HEK293 (cell line): ENCODE measurements around the gene RAB20.

Experiments
- CTCF ChIA-PET: fragments of 350-600 bp; formaldehyde crosslinking; extraction: SDS; loops from one replicate; lab custom pipeline; 2021; ENCODE audit warnings: antibody characterized with exemption; lab: Yijun Ruan, JAX
- POLR2A ChIA-PET: fragments of 300-600 bp; formaldehyde crosslinking; extraction: SDS; loops from one replicate; lab custom pipeline; 2020; ENCODE audit warnings: antibody characterized with exemption, inconsistent platforms; lab: Yijun Ruan, JAX
- H3K27ac ChIP-seq: fragments of 200-500 bp; sonication (Bioruptor generic); 2 replicates; pipeline ENCODE4 v1.5.1; 2014; ENCODE audit warnings: low read depth, low read length, control low read depth, inconsistent platforms; ENCODE audit errors: extremely low read depth
- H3K36me3 ChIP-seq, 2 experiments: fragments of 200-500 bp in 1 of 2; sonication (Bioruptor generic) in 1 of 2; 1 replicate in 1 of 2; 2 replicates in 1 of 2; pipeline ENCODE4 v1.5.1; 2014 to 2017; ENCODE audit warnings: inconsistent platforms in 2 of 2, low read length in 2 of 2; ENCODE audit not compliant: control insufficient read depth in 2 of 2, insufficient read depth in 1 of 2
- H3K4me1 ChIP-seq: fragments of 200-500 bp; sonication (Bioruptor generic); 2 replicates; pipeline ENCODE4 v1.5.1; 2014; ENCODE audit warnings: mild to moderate bottlenecking, low read length, inconsistent platforms; ENCODE audit not compliant: control insufficient read depth, insufficient read depth
- H3K4me3 ChIP-seq: 2 replicates; pipeline ENCODE4 v1.5.1; 2011; ENCODE audit warnings: low read depth, mild to moderate bottlenecking, control low read depth, low read length, moderate library complexity
- H3K9me3 ChIP-seq: fragments of 200-500 bp; sonication (Bioruptor generic); 2 replicates; pipeline ENCODE4 v1.5.1; 2014; ENCODE audit warnings: low read depth, low read length, inconsistent platforms; ENCODE audit not compliant: control insufficient read depth, insufficient read depth
- BCL11B ChIP-seq: fragments of 450-650 bp; formaldehyde crosslinking; IDR thresholded peaks from 2 replicates; pipeline ENCODE4 v1.5.1; 2016; ENCODE audit warnings: low read depth, missing biosample characterization, missing genetic modification characterization
- GLI2 ChIP-seq: fragments of 450-650 bp; formaldehyde crosslinking; IDR thresholded peaks from 2 replicates; pipeline ENCODE4; 2017; ENCODE audit warnings: missing biosample characterization, missing genetic modification characterization, low read depth, borderline replicate concordance
- KLF16 ChIP-seq: fragments of 450-650 bp; formaldehyde crosslinking; IDR thresholded peaks from 2 replicates; pipeline ENCODE4 v1.5.1; 2017; ENCODE audit warnings: missing biosample characterization, missing genetic modification characterization
- KLF7 ChIP-seq: fragments of 450-650 bp; formaldehyde crosslinking; IDR thresholded peaks from 2 replicates; pipeline ENCODE4 v1.5.1; 2016; ENCODE audit warnings: missing biosample characterization, missing genetic modification characterization, borderline replicate concordance
- MEIS1 ChIP-seq: sonication (generic); formaldehyde crosslinking; IDR thresholded peaks from 2 replicates; pipeline ENCODE4 v1.8.1; 2022; ENCODE audit warnings: missing genetic modification reagents, mild to moderate bottlenecking, borderline replicate concordance
- PRDM1 ChIP-seq: fragments of 450-650 bp; formaldehyde crosslinking; IDR thresholded peaks from 2 replicates; pipeline ENCODE4; 2016; ENCODE audit warnings: missing biosample characterization, missing genetic modification characterization
- ZBTB17 ChIP-seq: fragments of 450-650 bp; formaldehyde crosslinking; IDR thresholded peaks from 2 replicates; pipeline ENCODE4 v1.5.1; 2016; ENCODE audit warnings: missing biosample characterization, missing genetic modification characterization
- ZBTB7A ChIP-seq: fragments of 450-650 bp; formaldehyde crosslinking; IDR thresholded peaks from 2 replicates; pipeline ENCODE4 v1.5.1; 2016; ENCODE audit warnings: low read depth, missing biosample characterization, missing genetic modification characterization
- ZEB2 ChIP-seq: fragments of 450-650 bp; formaldehyde crosslinking; IDR thresholded peaks from 2 replicates; pipeline ENCODE4 v1.5.1; 2016; ENCODE audit warnings: missing biosample characterization, missing genetic modification characterization
- ZNF132 ChIP-seq: fragments of 450-650 bp; formaldehyde crosslinking; IDR thresholded peaks from 2 replicates; pipeline ENCODE4 v1.5.1; 2017; ENCODE audit warnings: missing biosample characterization, missing genetic modification characterization, borderline replicate concordance
- ZNF223 ChIP-seq: fragments of 450-650 bp; formaldehyde crosslinking; IDR thresholded peaks from 2 replicates; pipeline ENCODE4 v1.5.1; 2016; ENCODE audit warnings: missing biosample characterization, missing genetic modification characterization
- ZNF311 ChIP-seq: fragments of 450-650 bp; formaldehyde crosslinking; IDR thresholded peaks from 2 replicates; pipeline ENCODE4 v1.5.1; 2017; ENCODE audit warnings: missing biosample characterization, missing genetic modification characterization, borderline replicate concordance
- ZNF426 ChIP-seq: fragments of 450-650 bp; formaldehyde crosslinking; IDR thresholded peaks from 2 replicates; pipeline ENCODE4 v1.5.1; 2017; ENCODE audit warnings: missing biosample characterization, missing genetic modification characterization, mild to moderate bottlenecking, inconsistent platforms, moderate library complexity
- ZNF654 ChIP-seq: fragments of 450-650 bp; formaldehyde crosslinking; IDR thresholded peaks from 2 replicates; pipeline ENCODE4 v1.5.1; 2016; ENCODE audit warnings: low read depth, missing biosample characterization, missing genetic modification characterization
- ZNF785 ChIP-seq: fragments of 450-650 bp; formaldehyde crosslinking; IDR thresholded peaks from 2 replicates; pipeline ENCODE4 v1.5.1; 2016; ENCODE audit warnings: missing biosample characterization, missing genetic modification characterization
- TF ChIP-seq, protein P1 (sequence below): fragments of 450-650 bp; formaldehyde crosslinking; IDR thresholded peaks from 2 replicates; pipeline ENCODE4 v1.5.1; 2016; ENCODE audit warnings: missing biosample characterization, missing genetic modification characterization
- TF ChIP-seq, protein P2 (sequence below): fragments of 450-650 bp; formaldehyde crosslinking; IDR thresholded peaks from 2 replicates; pipeline ENCODE4 v1.5.1; 2017; ENCODE audit warnings: missing biosample characterization, mild to moderate bottlenecking, missing genetic modification characterization, moderate library complexity
- TF ChIP-seq, protein P3 (sequence below): fragments of 450-650 bp; formaldehyde crosslinking; IDR thresholded peaks from 2 replicates; pipeline ENCODE4 v1.5.1; 2016; ENCODE audit warnings: missing biosample characterization, missing genetic modification characterization
- TF ChIP-seq, protein P4 (sequence below): fragments of 450-650 bp; formaldehyde crosslinking; IDR thresholded peaks from 2 replicates; pipeline ENCODE4 v1.5.1; 2016; ENCODE audit warnings: missing biosample characterization, missing genetic modification characterization
- TF ChIP-seq, protein P5 (sequence below): fragments of 450-650 bp; formaldehyde crosslinking; IDR thresholded peaks from 2 replicates; pipeline ENCODE4 v1.5.1; 2016; ENCODE audit warnings: missing biosample characterization, missing genetic modification characterization
- TF ChIP-seq, protein P6 (sequence below): fragments of 450-650 bp; formaldehyde crosslinking; IDR thresholded peaks from 2 replicates; pipeline ENCODE4 v1.5.1; 2016; ENCODE audit warnings: missing biosample characterization, missing genetic modification characterization

Gene RAB20

DNA sequence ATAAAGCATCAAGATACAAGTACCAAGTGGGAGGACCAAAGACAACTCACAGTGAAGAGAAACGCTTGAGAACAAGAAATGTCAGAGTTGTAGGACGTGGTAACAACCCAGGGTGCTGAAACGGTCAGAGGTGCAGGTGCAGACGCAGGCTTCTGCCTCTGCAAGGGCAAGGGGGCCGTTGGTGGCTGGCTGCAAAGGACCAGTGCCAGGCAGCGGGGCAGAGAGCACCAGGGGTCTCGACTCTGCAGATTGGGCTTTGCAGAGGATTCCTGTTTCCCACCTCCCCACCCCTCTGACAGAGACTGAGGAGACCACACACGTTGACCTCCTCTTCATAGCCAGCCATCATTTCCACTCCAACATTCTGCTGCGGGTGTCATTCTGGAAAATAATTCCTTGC is 38.3 kb downstream of the RAB20 start:
- Histone ChIP-seq H3K4me3 (no peak overlapping the region), H3K4me1 (no peaks in the 10 kb centered on the region), H3K36me3 (no peaks in the 10 kb centered on the region), H3K9me3 (no peaks in the 10 kb centered on the region)
- TF ChIP-seq KLF16 (tag by site-specific recombination) (no peak), PRDM1 (tag by site-specific recombination) (no peak), ZEB2 (tag by site-specific recombination) (no peak), ZNF132 (tag by site-specific recombination) (no peak)
- TF ChIP-seq, protein P1, sequence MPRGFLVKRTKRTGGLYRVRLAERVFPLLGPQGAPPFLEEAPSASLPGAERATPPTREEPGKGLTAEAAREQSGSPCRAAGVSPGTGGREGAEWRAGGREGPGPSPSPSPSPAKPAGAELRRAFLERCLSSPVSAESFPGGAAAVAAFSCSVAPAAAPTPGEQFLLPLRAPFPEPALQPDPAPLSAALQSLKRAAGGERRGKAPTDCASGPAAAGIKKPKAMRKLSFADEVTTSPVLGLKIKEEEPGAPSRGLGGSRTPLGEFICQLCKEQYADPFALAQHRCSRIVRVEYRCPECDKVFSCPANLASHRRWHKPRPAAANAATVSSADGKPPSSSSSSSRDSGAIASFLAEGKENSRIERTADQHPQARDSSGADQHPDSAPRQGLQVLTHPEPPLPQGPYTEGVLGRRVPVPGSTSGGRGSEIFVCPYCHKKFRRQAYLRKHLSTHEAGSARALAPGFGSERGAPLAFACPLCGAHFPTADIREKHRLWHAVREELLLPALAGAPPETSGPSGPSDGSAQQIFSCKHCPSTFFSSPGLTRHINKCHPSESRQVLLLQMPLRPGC (tag by site-specific recombination), result no peak
- TF ChIP-seq, protein P2, sequence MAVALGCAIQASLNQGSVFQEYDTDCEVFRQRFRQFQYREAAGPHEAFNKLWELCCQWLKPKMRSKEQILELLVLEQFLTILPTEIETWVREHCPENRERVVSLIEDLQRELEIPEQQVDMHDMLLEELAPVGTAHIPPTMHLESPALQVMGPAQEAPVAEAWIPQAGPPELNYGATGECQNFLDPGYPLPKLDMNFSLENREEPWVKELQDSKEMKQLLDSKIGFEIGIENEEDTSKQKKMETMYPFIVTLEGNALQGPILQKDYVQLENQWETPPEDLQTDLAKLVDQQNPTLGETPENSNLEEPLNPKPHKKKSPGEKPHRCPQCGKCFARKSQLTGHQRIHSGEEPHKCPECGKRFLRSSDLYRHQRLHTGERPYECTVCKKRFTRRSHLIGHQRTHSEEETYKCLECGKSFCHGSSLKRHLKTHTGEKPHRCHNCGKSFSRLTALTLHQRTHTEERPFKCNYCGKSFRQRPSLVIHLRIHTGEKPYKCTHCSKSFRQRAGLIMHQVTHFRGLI (tag by site-specific recombination), result no peak
- TF ChIP-seq, all 188 proteins: peak for 0
- CTCF ChIA-PET, result no interaction called here
- POLR2A ChIA-PET, result no interaction called here
- H3K27ac ChIP-seq, result no peak overlapping the region

DNA sequence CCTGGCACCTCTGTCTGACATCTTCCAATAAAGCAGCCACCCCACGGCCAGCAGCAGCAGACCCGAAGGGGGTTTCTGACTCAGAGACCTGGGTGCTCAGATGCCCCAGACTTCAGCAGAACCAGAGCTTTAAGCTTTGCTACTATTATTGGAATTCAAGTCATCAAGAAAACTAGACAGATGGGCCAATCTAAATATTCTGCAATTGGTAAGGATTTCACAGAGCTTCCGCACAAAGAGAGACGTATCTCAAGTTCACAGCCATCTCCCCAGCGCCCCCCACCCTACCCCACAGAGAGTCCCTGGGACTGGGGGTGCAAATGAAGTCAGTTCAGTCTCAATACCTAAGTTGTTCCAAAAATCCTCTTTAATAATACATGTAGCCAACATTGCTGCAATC is 38.8 kb downstream of the RAB20 start:
- no peaks in the 10 kb centered on the region for H3K36me3 ChIP-seq
- CTCF ChIA-PET, result no interaction called here
- H3K4me3 ChIP-seq, result no peak overlapping the region
- POLR2A ChIA-PET, result no interaction called here
- no peak overlapping the region for H3K27ac ChIP-seq
- no peak for TF ChIP-seq MEIS1 (CRISPR knock-in tag)
- TF ChIP-seq ZBTB17 (tag by site-specific recombination), result no peak
- TF ChIP-seq, protein P3, sequence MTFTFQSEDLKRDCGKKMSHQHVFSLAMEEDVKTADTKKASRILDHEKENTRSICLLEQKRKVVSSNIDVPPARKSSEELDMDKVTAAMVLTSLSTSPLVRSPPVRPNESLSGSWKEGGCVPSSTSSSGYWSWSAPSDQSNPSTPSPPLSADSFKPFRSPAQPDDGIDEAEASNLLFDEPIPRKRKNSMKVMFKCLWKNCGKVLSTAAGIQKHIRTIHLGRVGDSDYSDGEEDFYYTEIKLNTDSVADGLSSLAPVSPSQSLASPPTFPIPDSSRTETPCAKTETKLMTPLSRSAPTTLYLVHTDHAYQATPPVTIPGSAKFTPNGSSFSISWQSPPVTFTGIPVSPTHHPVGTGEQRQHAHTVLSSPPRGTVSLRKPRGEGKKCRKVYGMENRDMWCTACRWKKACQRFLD (tag by site-specific recombination), result no peak
- no peak for TF ChIP-seq BCL11B (tag by site-specific recombination)
- TF ChIP-seq ZNF785, result no peak
- no peaks in the 10 kb centered on the region for H3K4me1 ChIP-seq
- no peaks in the 10 kb centered on the region for H3K9me3 ChIP-seq

DNA sequence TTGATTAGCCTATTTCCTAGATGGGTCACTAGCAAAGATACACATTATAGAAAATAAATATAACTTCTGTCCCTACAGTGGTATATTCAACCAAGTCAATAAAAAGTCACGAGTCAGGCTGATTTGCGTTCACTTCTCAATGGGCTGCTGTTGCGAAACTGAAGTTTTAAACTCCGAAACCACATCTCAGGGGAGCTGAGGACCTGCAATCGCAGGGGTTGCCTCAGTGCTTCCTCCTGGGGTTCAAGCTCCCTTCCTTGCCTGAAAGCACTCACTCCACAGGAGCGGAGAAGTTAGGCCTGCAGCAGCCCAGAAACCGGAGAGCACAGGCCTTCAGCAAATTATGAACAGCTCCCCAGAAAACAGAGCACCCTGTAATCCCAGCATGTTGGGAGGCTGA is 39.6 kb downstream of the RAB20 start:
- H3K4me1 ChIP-seq, result no peaks in the 10 kb centered on the region
- TF ChIP-seq ZNF426 (no peak), ZNF223 (tag by site-specific recombination) (no peak), GLI2 (tag by site-specific recombination) (no peak), ZNF654 (tag by site-specific recombination) (no peak), ZNF311 (tag by site-specific recombination) (no peak), ZBTB7A (tag by site-specific recombination) (no peak), KLF7 (tag by site-specific recombination) (no peak)
- TF ChIP-seq, protein P4, sequence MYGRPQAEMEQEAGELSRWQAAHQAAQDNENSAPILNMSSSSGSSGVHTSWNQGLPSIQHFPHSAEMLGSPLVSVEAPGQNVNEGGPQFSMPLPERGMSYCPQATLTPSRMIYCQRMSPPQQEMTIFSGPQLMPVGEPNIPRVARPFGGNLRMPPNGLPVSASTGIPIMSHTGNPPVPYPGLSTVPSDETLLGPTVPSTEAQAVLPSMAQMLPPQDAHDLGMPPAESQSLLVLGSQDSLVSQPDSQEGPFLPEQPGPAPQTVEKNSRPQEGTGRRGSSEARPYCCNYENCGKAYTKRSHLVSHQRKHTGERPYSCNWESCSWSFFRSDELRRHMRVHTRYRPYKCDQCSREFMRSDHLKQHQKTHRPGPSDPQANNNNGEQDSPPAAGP (tag by site-specific recombination), result no peak
- TF ChIP-seq, protein P5, sequence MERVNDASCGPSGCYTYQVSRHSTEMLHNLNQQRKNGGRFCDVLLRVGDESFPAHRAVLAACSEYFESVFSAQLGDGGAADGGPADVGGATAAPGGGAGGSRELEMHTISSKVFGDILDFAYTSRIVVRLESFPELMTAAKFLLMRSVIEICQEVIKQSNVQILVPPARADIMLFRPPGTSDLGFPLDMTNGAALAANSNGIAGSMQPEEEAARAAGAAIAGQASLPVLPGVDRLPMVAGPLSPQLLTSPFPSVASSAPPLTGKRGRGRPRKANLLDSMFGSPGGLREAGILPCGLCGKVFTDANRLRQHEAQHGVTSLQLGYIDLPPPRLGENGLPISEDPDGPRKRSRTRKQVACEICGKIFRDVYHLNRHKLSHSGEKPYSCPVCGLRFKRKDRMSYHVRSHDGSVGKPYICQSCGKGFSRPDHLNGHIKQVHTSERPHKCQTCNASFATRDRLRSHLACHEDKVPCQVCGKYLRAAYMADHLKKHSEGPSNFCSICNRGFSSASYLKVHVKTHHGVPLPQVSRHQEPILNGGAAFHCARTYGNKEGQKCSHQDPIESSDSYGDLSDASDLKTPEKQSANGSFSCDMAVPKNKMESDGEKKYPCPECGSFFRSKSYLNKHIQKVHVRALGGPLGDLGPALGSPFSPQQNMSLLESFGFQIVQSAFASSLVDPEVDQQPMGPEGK (tag by site-specific recombination), result no peak
- TF ChIP-seq, protein P2 (tag by site-specific recombination), result no peak
- TF ChIP-seq, protein P6, sequence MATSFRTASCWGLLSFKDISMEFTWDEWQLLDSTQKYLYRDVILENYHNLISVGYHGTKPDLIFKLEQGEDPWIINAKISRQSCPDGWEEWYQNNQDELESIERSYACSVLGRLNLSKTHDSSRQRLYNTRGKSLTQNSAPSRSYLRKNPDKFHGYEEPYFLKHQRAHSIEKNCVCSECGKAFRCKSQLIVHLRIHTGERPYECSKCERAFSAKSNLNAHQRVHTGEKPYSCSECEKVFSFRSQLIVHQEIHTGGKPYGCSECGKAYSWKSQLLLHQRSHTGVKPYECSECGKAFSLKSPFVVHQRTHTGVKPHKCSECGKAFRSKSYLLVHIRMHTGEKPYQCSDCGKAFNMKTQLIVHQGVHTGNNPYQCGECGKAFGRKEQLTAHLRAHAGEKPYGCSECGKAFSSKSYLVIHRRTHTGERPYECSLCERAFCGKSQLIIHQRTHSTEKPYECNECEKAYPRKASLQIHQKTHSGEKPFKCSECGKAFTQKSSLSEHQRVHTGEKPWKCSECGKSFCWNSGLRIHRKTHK, result no peak

More for the DNA sequence above, 39.6 kb downstream of the RAB20 start:
- ChIA-PET POLR2A (interaction anchor here (0.7 kb wide), 1 partner anchor 64 kb away, joined by 5 read pairs; no protein-coding TSS in a partner anchor), CTCF (no interaction called here)
- Histone ChIP-seq H3K36me3 (no peaks in the 10 kb centered on the region), H3K9me3 (no peaks in the 10 kb centered on the region), H3K4me3 (no peak overlapping the region), H3K27ac (no peak overlapping the region)
